A549 (cell line): Measurements from ENCODE around the gene FGF19.

Experiments used
- CBX8 ChIP-seq: fragments of 200-600 bp; sonication (generic); IDR thresholded peaks from 2 replicates; pipeline ENCODE4 v1.6.1; 2016
- EP300 ChIP-seq, 2 experiments: fragments of >200 bp; sonication (Bioruptor Twin); formaldehyde crosslinking; IDR thresholded peaks; 2 replicates in 1 of 2; 3 replicates in 1 of 2; pipeline ENCODE4 v1.6.1; 2016 to 2017
- MAFK ChIP-seq: fragments of 450-650 bp; IDR thresholded peaks from 2 replicates; pipeline ENCODE4 v1.6.1; 2014; ENCODE audit not compliant: partially characterized antibody
- MYC ChIP-seq: IDR thresholded peaks from 2 replicates; pipeline ENCODE4 v1.6.1; 2012; ENCODE audit warnings: mild to moderate bottlenecking, inconsistent platforms, low read length, improper control_type of control experiment, borderline replicate concordance
- POLR2A ChIP-seq: IDR thresholded peaks from 2 replicates; pipeline ENCODE4 v1.6.1; 2012; ENCODE audit warnings: mild to moderate bottlenecking, low read length
- TF ChIP-seq, protein P1 (sequence below): IDR thresholded peaks from 2 replicates; pipeline ENCODE4 v1.6.1; 2012
- TF ChIP-seq, protein P2 (sequence below): fragments of >200 bp; sonication (Bioruptor Twin); formaldehyde crosslinking; IDR thresholded peaks from 3 replicates; pipeline ENCODE4 v1.5.1; 2016
- TF ChIP-seq, protein P3 (sequence below): fragments of 150-350 bp; IDR thresholded peaks from 2 replicates; pipeline ENCODE4 v1.6.1; 2014; ENCODE audit warnings: low read depth, mild to moderate bottlenecking, low read length

DNA sequence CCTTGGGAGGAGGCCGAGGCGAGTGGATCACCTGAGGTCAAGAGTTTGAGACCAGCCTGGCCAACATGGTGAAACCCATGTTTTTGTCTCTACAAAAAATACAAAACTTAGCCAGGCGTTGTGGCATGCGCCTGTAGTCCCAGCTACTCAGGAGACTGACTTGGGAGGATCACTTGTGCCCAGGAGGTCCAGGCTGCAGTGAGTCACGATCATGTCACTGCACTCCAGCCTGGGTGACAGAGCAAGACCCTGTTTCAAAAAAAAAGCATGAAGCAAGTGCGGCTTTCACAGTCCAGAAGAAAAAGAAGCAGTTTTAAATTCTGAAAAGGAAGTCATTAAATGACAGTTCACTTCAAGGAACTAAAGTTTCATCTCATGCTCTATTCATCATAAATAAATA, 21.6 kb downstream of the FGF19 start:
- TF ChIP-seq EP300 (IDR thresholded peaks at IDR 0.05), result no peak
- no peak for TF ChIP-seq MYC
- TF ChIP-seq, protein P1, sequence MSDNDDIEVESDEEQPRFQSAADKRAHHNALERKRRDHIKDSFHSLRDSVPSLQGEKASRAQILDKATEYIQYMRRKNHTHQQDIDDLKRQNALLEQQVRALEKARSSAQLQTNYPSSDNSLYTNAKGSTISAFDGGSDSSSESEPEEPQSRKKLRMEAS, result no peak
- no peak for TF ChIP-seq MAFK
- TF ChIP-seq POLR2A, result no peak
- TF ChIP-seq, protein P2, sequence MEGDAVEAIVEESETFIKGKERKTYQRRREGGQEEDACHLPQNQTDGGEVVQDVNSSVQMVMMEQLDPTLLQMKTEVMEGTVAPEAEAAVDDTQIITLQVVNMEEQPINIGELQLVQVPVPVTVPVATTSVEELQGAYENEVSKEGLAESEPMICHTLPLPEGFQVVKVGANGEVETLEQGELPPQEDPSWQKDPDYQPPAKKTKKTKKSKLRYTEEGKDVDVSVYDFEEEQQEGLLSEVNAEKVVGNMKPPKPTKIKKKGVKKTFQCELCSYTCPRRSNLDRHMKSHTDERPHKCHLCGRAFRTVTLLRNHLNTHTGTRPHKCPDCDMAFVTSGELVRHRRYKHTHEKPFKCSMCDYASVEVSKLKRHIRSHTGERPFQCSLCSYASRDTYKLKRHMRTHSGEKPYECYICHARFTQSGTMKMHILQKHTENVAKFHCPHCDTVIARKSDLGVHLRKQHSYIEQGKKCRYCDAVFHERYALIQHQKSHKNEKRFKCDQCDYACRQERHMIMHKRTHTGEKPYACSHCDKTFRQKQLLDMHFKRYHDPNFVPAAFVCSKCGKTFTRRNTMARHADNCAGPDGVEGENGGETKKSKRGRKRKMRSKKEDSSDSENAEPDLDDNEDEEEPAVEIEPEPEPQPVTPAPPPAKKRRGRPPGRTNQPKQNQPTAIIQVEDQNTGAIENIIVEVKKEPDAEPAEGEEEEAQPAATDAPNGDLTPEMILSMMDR, result no peak
- no peak for TF ChIP-seq CBX8
- TF ChIP-seq, protein P3, sequence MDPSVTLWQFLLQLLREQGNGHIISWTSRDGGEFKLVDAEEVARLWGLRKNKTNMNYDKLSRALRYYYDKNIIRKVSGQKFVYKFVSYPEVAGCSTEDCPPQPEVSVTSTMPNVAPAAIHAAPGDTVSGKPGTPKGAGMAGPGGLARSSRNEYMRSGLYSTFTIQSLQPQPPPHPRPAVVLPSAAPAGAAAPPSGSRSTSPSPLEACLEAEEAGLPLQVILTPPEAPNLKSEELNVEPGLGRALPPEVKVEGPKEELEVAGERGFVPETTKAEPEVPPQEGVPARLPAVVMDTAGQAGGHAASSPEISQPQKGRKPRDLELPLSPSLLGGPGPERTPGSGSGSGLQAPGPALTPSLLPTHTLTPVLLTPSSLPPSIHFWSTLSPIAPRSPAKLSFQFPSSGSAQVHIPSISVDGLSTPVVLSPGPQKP, result no peak
